Osteoblast (primary cell): ENCODE results near the gene GHITM. TPM values are rescaled to one million over a fixed set of nuclear protein-coding genes. Genes with fewer than 3 reads are reported as not detected.
"Not testable (repeated sequence)": the region's sequence is repeated elsewhere in the genome, so short reads cannot be mapped to it uniquely, and the experiment has no call there.

Source experiments
- DNase-seq: peaks from one replicate; pipeline ENCODE4 v3.0.0; 2011; ENCODE audit warnings: low spot score, mixed read lengths; ENCODE audit not compliant: insufficient read length; ENCODE audit errors: missing footprints
- H2AFZ ChIP-seq: 2 replicates; pipeline ENCODE4 v1.6.0; 2011; ENCODE audit warnings: mild to moderate bottlenecking, low read length
- H3K27ac ChIP-seq: 2 replicates; pipeline ENCODE4 v1.5.1; 2011; ENCODE audit warnings: mild to moderate bottlenecking, low read depth, low read length, moderate library complexity
- H3K27me3 ChIP-seq: 2 replicates; pipeline ENCODE4 v1.6.0; 2012; ENCODE audit warnings: mild to moderate bottlenecking, control low read depth, inconsistent platforms, low read length, moderate library complexity; ENCODE audit not compliant: insufficient read depth
- H3K36me3 ChIP-seq: 2 replicates; pipeline ENCODE4 v1.5.1; 2011; ENCODE audit warnings: mild to moderate bottlenecking, low read length, control low read depth, moderate library complexity; ENCODE audit not compliant: insufficient read depth
- H3K4me1 ChIP-seq: 2 replicates; pipeline ENCODE4 v1.5.1; 2011; ENCODE audit warnings: mild to moderate bottlenecking, low read length, control low read depth, moderate library complexity; ENCODE audit not compliant: insufficient read depth
- H3K4me2 ChIP-seq: 2 replicates; pipeline ENCODE4 v1.6.0; 2011; ENCODE audit warnings: mild to moderate bottlenecking, low read length; ENCODE audit not compliant: insufficient read depth
- H3K4me3 ChIP-seq: fragments of 200-600 bp; sonication (generic); 3 replicates; pipeline ENCODE4 v1.5.1; 2012; ENCODE audit warnings: mild to moderate bottlenecking, low read length, inconsistent platforms; ENCODE audit not compliant: insufficient read depth
- H3K79me2 ChIP-seq: 2 replicates; pipeline ENCODE4 v1.6.0; 2012; ENCODE audit warnings: mild to moderate bottlenecking, low read length, control low read depth, inconsistent platforms; ENCODE audit not compliant: insufficient read depth
- H3K9me3 ChIP-seq: 2 replicates; pipeline ENCODE4 v1.5.1; 2011; ENCODE audit warnings: low read depth, low read length, control low read depth
- H4K20me1 ChIP-seq: 2 replicates; pipeline ENCODE4 v1.6.0; 2012; ENCODE audit warnings: mild to moderate bottlenecking, low read length, control low read depth; ENCODE audit not compliant: insufficient read depth
- CTCF ChIP-seq: IDR thresholded peaks from 2 replicates; pipeline ENCODE4 v1.5.1; 2011; ENCODE audit warnings: mild to moderate bottlenecking, low read depth, low read length, moderate library complexity; ENCODE audit errors: extremely low read depth
- total RNA-seq: library from RNA; depleted of rRNA; stranded (reverse); fragments of >200 nt; gene quantifications from 2 replicates; pipeline ENCODE4 v1.2.3, GENCODE V29; 2012

The GHITM gene
- total RNA-seq, 1 donor = 189 TPM

- Histone ChIP-seq H3K4me2 (no peak overlapping the region), H3K79me2 (no peaks in the 10 kb centered on the region), H3K4me3 (no peak overlapping the region), H3K27me3 (no peaks in the 10 kb centered on the region), H4K20me1 (no peaks in the 10 kb centered on the region), H3K36me3 (no peaks in the 10 kb centered on the region), H3K27ac (no peak overlapping the region), H3K4me1 (no peaks in the 10 kb centered on the region), H3K9me3 (no peaks in the 10 kb centered on the region), H2AFZ (no peak overlapping the region)
- no peak for DNase-seq
- TF ChIP-seq CTCF = peak; percentile 26
Observed at GRCh38 chr10:84114088-84114667, 25.1 kb upstream of the GHITM start.

GRCh38 chr10:84117204-84117603 is 22.1 kb upstream of the GHITM start:
- H3K4me2 ChIP-seq, H3K27ac ChIP-seq, H3K36me3 ChIP-seq, H3K79me2 ChIP-seq, H3K9me3 ChIP-seq, H3K27me3 ChIP-seq, H3K4me3 ChIP-seq, DNase-seq, H2AFZ ChIP-seq, H4K20me1 ChIP-seq, H3K4me1 ChIP-seq: not testable (repeated sequence)

GRCh38 chr10:84117686-84118394 is 21.5 kb upstream of the GHITM start:
- no peak for DNase-seq
- no peaks in the 10 kb centered on the region for H3K79me2 ChIP-seq
- no peaks in the 10 kb centered on the region for H3K27me3 ChIP-seq
- H3K9me3 ChIP-seq = no peaks in the 10 kb centered on the region
- H3K4me3 ChIP-seq = no peak overlapping the region
- no peak overlapping the region for H2AFZ ChIP-seq
- TF ChIP-seq CTCF = no peak
- H3K27ac ChIP-seq = no peak overlapping the region
- H3K4me2 ChIP-seq = no peak overlapping the region
- H4K20me1 ChIP-seq = no peaks in the 10 kb centered on the region
- H3K4me1 ChIP-seq = no peaks in the 10 kb centered on the region
- no peaks in the 10 kb centered on the region for H3K36me3 ChIP-seq

GRCh38 chr10:84118395-84119006 is 20.8 kb upstream of the GHITM start:
- Histone ChIP-seq H3K4me3 (no peak overlapping the region), H3K27me3 (no peaks in the 10 kb centered on the region), H3K4me1 (no peaks in the 10 kb centered on the region), H3K36me3 (no peaks in the 10 kb centered on the region), H4K20me1 (no peaks in the 10 kb centered on the region), H3K4me2 (no peak overlapping the region), H3K27ac (no peak overlapping the region), H3K79me2 (no peaks in the 10 kb centered on the region), H2AFZ (no peak overlapping the region), H3K9me3 (no peaks in the 10 kb centered on the region)
- no peak for DNase-seq
- no peak for TF ChIP-seq CTCF
